ENCODE measurements around the gene BPIFB6.

BPIFB6 gene

GRCh38 chr20:33002087-33002808 lies 29.2 kb upstream of the BPIFB6 start:
- no peak for DNase-seq

- DNase-seq, result no peak
Measured at GRCh38 chr20:33004141-33004751, 27.2 kb upstream of the BPIFB6 start, which contains the start of gene SUN5. SUN5 (minus strand) TSS chr20:33004433; CDS start chr20:33004340, 93 bp downstream.

- no peak for DNase-seq
Measured at GRCh38 chr20:33005132-33005566, 26.3 kb upstream of the BPIFB6 start.

GRCh38 chr20:33005908-33006775 lies 25.3 kb upstream of the BPIFB6 start:
- DNase-seq, result no peak

GRCh38 chr20:33006776-33007375 lies 24.6 kb upstream of the BPIFB6 start:
- DNase-seq, result no peak

- no peak for DNase-seq
Measured at GRCh38 chr20:33007376-33008335, 23.8 kb upstream of the BPIFB6 start, which contains the start of gene BPIFB2. BPIFB2 (plus strand) TSS chr20:33007704; CDS start chr20:33008575, 871 bp downstream.

GRCh38 chr20:33008336-33009213 lies 22.9 kb upstream of the BPIFB6 start:
- no peak for DNase-seq

GRCh38 chr20:33009214-33010132 lies 22.0 kb upstream of the BPIFB6 start:
- DNase-seq, result no peak

GRCh38 chr20:33010133-33010504 lies 21.3 kb upstream of the BPIFB6 start:
- DNase-seq, result no peak

GRCh38 chr20:33010674-33011449 lies 20.6 kb upstream of the BPIFB6 start:
- DNase-seq, result no peak

GRCh38 chr20:33012327-33013189 lies 18.9 kb upstream of the BPIFB6 start:
- DNase-seq, result no peak

- DNase-seq, result no peak
Measured at GRCh38 chr20:33013701-33014326, 17.6 kb upstream of the BPIFB6 start.

- DNase-seq, result no peak
Measured at GRCh38 chr20:33014336-33015113, 16.9 kb upstream of the BPIFB6 start.

- no peak for DNase-seq
Measured at GRCh38 chr20:33015114-33015484, 16.3 kb upstream of the BPIFB6 start.

- DNase-seq, result no peak
Measured at GRCh38 chr20:33015700-33016580, 15.5 kb upstream of the BPIFB6 start.

Measured in SHP77 treated with DMSO at 0.1 percent for 48 hours (cell line).